Neuronal stem cell (in vitro differentiated cells): Measurements from ENCODE around the gene RING1.

ENCODE experiments used
- DNase-seq: peaks from one replicate; pipeline ENCODE4 v3.0.0-alpha.2; 2013; ENCODE audit warnings: low spot score
- H2AFZ ChIP-seq: one replicate; pipeline ENCODE4 v1.6.1; 2013; ENCODE audit warnings: mild to moderate bottlenecking, low read length, inconsistent platforms
- H2AK5ac ChIP-seq: 2 replicates; pipeline ENCODE4 v1.6.1; 2013; ENCODE audit warnings: low read depth, mild to moderate bottlenecking, inconsistent platforms, low read length, moderate library complexity, mixed read lengths
- H2BK120ac ChIP-seq: 2 replicates; pipeline ENCODE4 v1.6.1; 2013; ENCODE audit warnings: low read depth, mild to moderate bottlenecking, inconsistent platforms, low read length, moderate library complexity, mixed read lengths
- H2BK12ac ChIP-seq: one replicate; pipeline ENCODE4 v1.6.1; 2013; ENCODE audit warnings: low read length, inconsistent platforms
- H2BK15ac ChIP-seq: 2 replicates; pipeline ENCODE4 v1.6.1; 2013; ENCODE audit warnings: mild to moderate bottlenecking, low read length, inconsistent platforms, mixed read lengths
- H2BK5ac ChIP-seq: one replicate; pipeline ENCODE4 v1.6.1; 2013; ENCODE audit warnings: inconsistent platforms, mild to moderate bottlenecking, low read length, moderate library complexity
- H3K14ac ChIP-seq: one replicate; pipeline ENCODE4 v1.6.1; 2013; ENCODE audit warnings: low read length, inconsistent platforms
- H3K18ac ChIP-seq: 2 replicates; pipeline ENCODE4 v1.6.1; 2013; ENCODE audit warnings: low read length, inconsistent platforms
- H3K23ac ChIP-seq: 2 replicates; pipeline ENCODE4 v1.6.1; 2013; ENCODE audit warnings: low read depth, mild to moderate bottlenecking, mixed read lengths, low read length, inconsistent platforms; ENCODE audit not compliant: poor library complexity
- H3K27ac ChIP-seq: replicated peaks from 3 replicates; pipeline ENCODE4 v1.5.1; 2013; ENCODE audit warnings: low read length, inconsistent platforms
- H3K27me3 ChIP-seq, 3 experiments: 2 replicates each; pipeline ENCODE4 v1.6.1; 2013; ENCODE audit warnings: low read length in 3 of 3, mild to moderate bottlenecking in 2 of 3, inconsistent platforms in 1 of 3, low read depth in 1 of 3, mixed read lengths in 1 of 3, moderate library complexity in 1 of 3; ENCODE audit not compliant: control insufficient read depth in 3 of 3, insufficient read depth in 3 of 3
- H3K36me3 ChIP-seq, 2 donors: replicated peaks in 1 of 2; 2 replicates each; pipeline ENCODE4 v1.6.1; 2013; ENCODE audit warnings: low read length in 2 of 2; ENCODE audit not compliant: control insufficient read depth in 2 of 2, insufficient read depth in 2 of 2
- H3K4ac ChIP-seq: 2 replicates; pipeline ENCODE4 v1.6.1; 2013; ENCODE audit warnings: inconsistent platforms, mild to moderate bottlenecking, low read length, moderate library complexity
- H3K4me1 ChIP-seq, 2 donors: 1 replicate in 1 of 2; 2 replicates in 1 of 2; pipeline ENCODE4 v1.6.1; 2013; ENCODE audit warnings: low read length in 2 of 2, low read depth in 1 of 2; ENCODE audit not compliant: control insufficient read depth in 2 of 2, insufficient read depth in 1 of 2
- H3K4me2 ChIP-seq: one replicate; pipeline ENCODE4 v1.6.1; 2013; ENCODE audit warnings: mild to moderate bottlenecking, low read length, inconsistent platforms; ENCODE audit not compliant: insufficient read depth, poor library complexity, severe bottlenecking
- H3K4me3 ChIP-seq, 2 donors: 2 replicates each; pipeline ENCODE4 v1.5.1; 2013; ENCODE audit warnings: low read length in 2 of 2, mild to moderate bottlenecking in 2 of 2, inconsistent platforms in 1 of 2, moderate library complexity in 1 of 2
- H3K79me1 ChIP-seq: one replicate; pipeline ENCODE4 v1.6.1; 2013; ENCODE audit warnings: low read depth, mild to moderate bottlenecking, inconsistent platforms, low read length, moderate library complexity
- H3K9ac ChIP-seq: one replicate; pipeline ENCODE4 v1.6.1; 2013; ENCODE audit warnings: mild to moderate bottlenecking, low read depth, low read length, inconsistent platforms; ENCODE audit not compliant: poor library complexity
- H3K9me3 ChIP-seq, 2 donors: replicated peaks in 1 of 2; 2 replicates each; pipeline versions ENCODE3 to v1.6.1; 2013; ENCODE audit warnings: low read length in 2 of 2, mild to moderate bottlenecking in 2 of 2, inconsistent platforms in 1 of 2, low read depth in 1 of 2, mixed read lengths in 1 of 2, moderate library complexity in 1 of 2; ENCODE audit not compliant: control insufficient read depth in 2 of 2, insufficient read depth in 1 of 2
- H4K8ac ChIP-seq: one replicate; pipeline ENCODE4 v1.6.1; 2013; ENCODE audit warnings: low read depth, mild to moderate bottlenecking, inconsistent platforms, low read length, moderate library complexity
- H4K91ac ChIP-seq: one replicate; pipeline ENCODE4 v1.6.1; 2013; ENCODE audit warnings: low read length, low read depth, mild to moderate bottlenecking, inconsistent platforms; ENCODE audit not compliant: poor library complexity
- WGBS, 2 donors: extraction: QIAGEN DNeasy Blood & Tissue Kit; methylation state at CpG; one replicate each; pipeline ENCODE4 v1.1.7; 2013; ENCODE audit warnings: missing lambda C conversion rate in 2 of 2, mixed read lengths in 1 of 2; ENCODE audit not compliant: insufficient read length in 2 of 2, insufficient replicate concordance in 1 of 2; ENCODE audit errors: extremely low coverage in 2 of 2; 5-methylcytosine and 5-hydroxymethylcytosine counted together

Gene RING1

DNA sequence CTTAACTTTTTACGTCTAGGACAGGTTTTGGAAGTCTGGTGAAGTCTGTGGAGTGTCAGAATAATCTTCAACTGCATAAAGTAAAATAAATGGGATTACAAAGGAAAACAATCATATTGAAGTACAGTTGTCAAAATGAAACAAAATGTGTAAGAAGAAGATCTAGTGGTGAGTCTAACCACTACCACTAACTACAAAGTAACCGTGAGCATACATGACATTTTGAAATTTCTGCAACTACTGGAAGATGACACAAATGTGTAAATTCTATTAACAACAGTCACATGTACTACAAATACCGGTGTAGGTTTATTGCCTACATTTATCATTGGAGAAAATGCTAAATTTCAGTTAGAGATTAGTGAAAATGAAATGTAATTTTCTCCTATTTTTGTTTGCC lies 33.7 kb downstream of the RING1 start:
- no peak overlapping the region for H4K91ac ChIP-seq
- H3K27me3 ChIP-seq = peaks cover 0 to 9% (median 2%) of the 10 kb centered on the region in 3 experiments
- H2BK120ac ChIP-seq = no peak overlapping the region
- H3K23ac ChIP-seq = no peak overlapping the region
- H3K79me1 ChIP-seq = no peaks in the 10 kb centered on the region
- H3K9ac ChIP-seq = no peak overlapping the region
- no peaks in the 10 kb centered on the region for H3K9me3 ChIP-seq
- H3K36me3 ChIP-seq = no peaks in the 10 kb centered on the region
- H2AFZ ChIP-seq = no peak overlapping the region
- H2BK5ac ChIP-seq = no peak overlapping the region
- H3K4me2 ChIP-seq = no peak overlapping the region
- no peak overlapping the region for H2AK5ac ChIP-seq
- H2BK12ac ChIP-seq = no peak overlapping the region
- no peak overlapping the region for H2BK15ac ChIP-seq
- no peak overlapping the region for H3K27ac ChIP-seq
- WGBS, 2 donors = no CpG with 5 or more reads among the region's 3 CpGs
- no peak for DNase-seq
- H3K14ac ChIP-seq = no peak overlapping the region
- H3K4me3 ChIP-seq = no peak overlapping the region
- no peaks in the 10 kb centered on the region for H3K4me1 ChIP-seq
- H3K18ac ChIP-seq = no peak overlapping the region
- no peak overlapping the region for H4K8ac ChIP-seq
- no peak overlapping the region for H3K4ac ChIP-seq

DNA sequence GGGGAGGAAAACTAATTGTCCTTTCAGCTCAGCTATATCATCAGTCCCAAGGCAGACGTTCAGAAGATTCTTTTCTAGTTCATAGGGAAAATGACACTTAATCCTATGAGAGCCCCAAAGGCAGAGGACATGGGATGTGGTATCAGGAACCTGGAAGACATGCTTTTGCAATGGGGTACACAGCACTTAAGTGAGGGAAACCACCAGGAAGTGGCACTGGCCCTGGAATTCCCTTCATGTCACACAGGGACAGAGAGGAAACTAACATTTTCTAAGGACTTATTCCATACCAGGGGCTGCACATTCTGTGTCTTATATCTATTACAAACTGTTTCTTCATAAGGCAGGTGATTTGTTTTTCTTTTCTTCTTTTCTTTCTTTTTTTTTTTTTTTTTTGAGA lies 35.2 kb downstream of the RING1 start:
- DNase-seq = no peak
- Histone ChIP-seq H4K8ac (no peak overlapping the region), H2BK15ac (no peak overlapping the region), H3K14ac (no peak overlapping the region), H3K79me1 (no peaks in the 10 kb centered on the region), H3K4me2 (no peak overlapping the region), H3K18ac (no peak overlapping the region), H2BK12ac (no peak overlapping the region), H2AK5ac (no peak overlapping the region), H2BK120ac (no peak overlapping the region), H2AFZ (no peak overlapping the region), H3K4me1 (peaks cover 1% of the 10 kb centered on the region in 2 donors), H3K36me3 (no peaks in the 10 kb centered on the region), H3K9ac (no peak overlapping the region), H3K23ac (no peak overlapping the region), H3K4ac (no peak overlapping the region), H3K9me3 (no peaks in the 10 kb centered on the region), H3K4me3 (no peak overlapping the region), H4K91ac (no peak overlapping the region), H2BK5ac (no peak overlapping the region), H3K27ac (no peak overlapping the region), H3K27me3 (peaks cover 0 to 9% (median 2%) of the 10 kb centered on the region in 3 experiments)
- no CpG with 5 or more reads among the region's 1 CpG for WGBS, 2 donors

DNA sequence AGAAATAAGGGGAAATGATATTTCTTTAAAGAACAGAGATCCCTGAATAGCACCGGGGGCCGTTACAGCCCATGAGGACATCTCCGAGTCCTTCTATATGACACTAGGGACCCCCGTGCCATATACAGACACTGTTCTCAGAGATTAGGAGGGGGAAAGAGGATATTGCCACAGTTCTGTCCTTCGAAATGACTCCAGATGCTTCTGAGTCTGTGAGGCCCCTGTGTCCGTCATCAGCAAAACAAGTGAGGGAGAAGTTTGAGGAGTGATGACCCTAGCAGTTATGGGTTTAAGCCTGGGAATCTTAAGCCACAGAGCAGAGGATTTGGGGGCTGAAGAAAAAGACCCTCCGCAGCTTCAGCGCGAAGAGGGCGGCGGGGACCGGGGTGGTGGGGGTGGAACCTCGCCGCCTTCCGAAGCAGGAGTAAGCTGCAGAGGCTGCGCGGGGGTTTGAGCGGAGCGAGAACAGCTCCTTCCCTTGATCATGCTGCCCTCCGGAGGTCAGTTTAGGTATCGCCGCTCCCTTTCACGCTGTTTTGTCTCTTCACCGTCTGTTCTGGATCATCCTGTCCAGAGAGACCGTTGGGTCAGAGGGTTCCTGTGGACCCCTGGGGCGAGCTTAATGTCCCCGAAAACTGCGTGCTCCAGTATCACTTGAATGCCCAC lies 39.8 kb downstream of the RING1 start:
- peak overlapping the region in 1 of 2 donors; percentile 67 for H3K4me3 ChIP-seq
- no peak overlapping the region for H4K91ac ChIP-seq
- peaks cover 3 to 18% of the 10 kb centered on the region in 2 donors for H3K36me3 ChIP-seq
- H2BK15ac ChIP-seq = peak overlapping the region; percentile 54
- no peak overlapping the region for H2BK5ac ChIP-seq
- H4K8ac ChIP-seq = no peak overlapping the region
- no peak overlapping the region for H3K14ac ChIP-seq
- peak overlapping the region; percentile 91 for H3K4me2 ChIP-seq
- no peak overlapping the region for H3K4ac ChIP-seq
- DNase-seq = peak; percentile 93
- WGBS, 2 donors = no CpG with 5 or more reads among the region's 28 CpGs
- H3K18ac ChIP-seq = no peak overlapping the region
- no peak overlapping the region for H3K27ac ChIP-seq
- no peaks in the 10 kb centered on the region for H3K79me1 ChIP-seq
- H3K23ac ChIP-seq = peak overlapping the region; percentile 35
- H2BK120ac ChIP-seq = no peak overlapping the region
- peaks cover 0 to 3% (median 0%) of the 10 kb centered on the region in 3 experiments for H3K27me3 ChIP-seq
- peak overlapping the region; percentile 65 for H3K9ac ChIP-seq
- H3K9me3 ChIP-seq = no peaks in the 10 kb centered on the region
- no peak overlapping the region for H2BK12ac ChIP-seq
- no peak overlapping the region for H2AK5ac ChIP-seq
- H2AFZ ChIP-seq = peak overlapping the region; percentile 87
- H3K4me1 ChIP-seq = peaks cover 9 to 13% of the 10 kb centered on the region in 2 donors

DNA sequence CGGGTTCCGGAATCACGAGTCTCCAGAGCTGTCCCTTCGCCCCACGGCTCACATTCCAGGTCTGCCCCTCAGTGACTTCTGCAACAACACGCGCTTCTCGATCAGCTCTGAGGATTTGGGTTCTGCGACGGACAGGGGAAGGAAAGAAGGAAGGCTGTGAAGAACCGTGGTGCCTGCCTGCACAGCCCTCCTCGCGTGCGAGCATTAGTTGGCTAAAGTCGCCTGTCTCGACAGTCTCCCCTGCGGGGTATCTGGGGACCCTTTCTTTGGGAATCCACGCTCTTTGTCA lies 40.3 kb downstream of the RING1 start:
- no peak overlapping the region for H3K27ac ChIP-seq
- H3K4me1 ChIP-seq = peaks cover 9 to 13% of the 10 kb centered on the region in 2 donors

More for the DNA sequence above, 40.3 kb downstream of the RING1 start:
- Histone ChIP-seq H3K9ac (no peak overlapping the region), H3K18ac (no peak overlapping the region), H3K36me3 (peaks cover 3 to 20% of the 10 kb centered on the region in 2 donors), H3K9me3 (no peaks in the 10 kb centered on the region), H3K23ac (peak overlapping the region; percentile 35), H2AK5ac (no peak overlapping the region), H3K4ac (no peak overlapping the region), H3K79me1 (no peaks in the 10 kb centered on the region), H2BK15ac (peak overlapping the region; percentile 54), H2BK12ac (no peak overlapping the region), H2AFZ (peak overlapping the region; percentile 87), H4K8ac (no peak overlapping the region), H4K91ac (no peak overlapping the region), H2BK120ac (no peak overlapping the region), H3K4me3 (peak overlapping the region; percentile 61 to 67), H3K27me3 (peaks cover 0 to 3% (median 0%) of the 10 kb centered on the region in 3 experiments), H3K4me2 (peak overlapping the region; percentile 91), H3K14ac (no peak overlapping the region), H2BK5ac (no peak overlapping the region)
- WGBS, 2 donors = no CpG with 5 or more reads among the region's 18 CpGs
- no peak for DNase-seq
